DMS79 treated with DMSO at 0.1 percent for 48 hours (cell line): ENCODE results near the gene SLC4A7.
"Not testable (repeated sequence)": the region's sequence is repeated elsewhere in the genome, so short reads cannot be mapped to it uniquely, and the experiment has no call there.

Experiments
- DNase-seq: peaks from one replicate; lab custom pipeline; 2025; lab: John Stamatoyannopoulos, UW

Gene SLC4A7

GRCh38 chr3:27360113-27361078, 123.8 kb downstream of the SLC4A7 start:
- DNase-seq: peak; percentile 26

- DNase-seq: no peak
These were observed 125.8 kb downstream of the SLC4A7 start for GRCh38 chr3:27358372-27358771.

GRCh38 chr3:27357665-27358258, 126.4 kb downstream of the SLC4A7 start:
- DNase-seq: no peak

- no peak for DNase-seq
These were observed 127.2 kb downstream of the SLC4A7 start for GRCh38 chr3:27356976-27357375.

GRCh38 chr3:27354588-27355203, 129.5 kb downstream of the SLC4A7 start:
- no peak for DNase-seq

- DNase-seq: no peak
These were observed 130.0 kb downstream of the SLC4A7 start for GRCh38 chr3:27354161-27354560.

- DNase-seq: no peak
These were observed 131.0 kb downstream of the SLC4A7 start for GRCh38 chr3:27353221-27353620.

GRCh38 chr3:27352047-27352446, 132.1 kb downstream of the SLC4A7 start:
- no peak for DNase-seq

- no peak for DNase-seq
These were observed 134.4 kb downstream of the SLC4A7 start for GRCh38 chr3:27349832-27350231.

- DNase-seq: no peak
These were observed 138.0 kb downstream of the SLC4A7 start for GRCh38 chr3:27345959-27346865.

- DNase-seq: no peak
These were observed 138.7 kb downstream of the SLC4A7 start for GRCh38 chr3:27345493-27345892.

GRCh38 chr3:27345045-27345444, 139.1 kb downstream of the SLC4A7 start:
- no peak for DNase-seq

- DNase-seq: no peak
These were observed 140.0 kb downstream of the SLC4A7 start for GRCh38 chr3:27344192-27344591.

GRCh38 chr3:27342267-27342666, 141.9 kb downstream of the SLC4A7 start:
- DNase-seq: no peak

GRCh38 chr3:27340534-27340933, 143.7 kb downstream of the SLC4A7 start:
- no peak for DNase-seq

- DNase-seq: no peak
These were observed 148.6 kb downstream of the SLC4A7 start for GRCh38 chr3:27335571-27335970.

GRCh38 chr3:27333843-27334242, 150.3 kb downstream of the SLC4A7 start:
- no peak for DNase-seq

- DNase-seq: not testable (repeated sequence)
These were observed 155.0 kb downstream of the SLC4A7 start for GRCh38 chr3:27328982-27329762.

- no peak for DNase-seq
These were observed 157.3 kb downstream of the SLC4A7 start for GRCh38 chr3:27326629-27327545.

- no peak for DNase-seq
These were observed 158.0 kb downstream of the SLC4A7 start for GRCh38 chr3:27326202-27326601.
